ENCODE measurements around the gene TAX1BP1. TPM values are rescaled to one million over a fixed set of nuclear protein-coding genes. Genes with fewer than 3 reads are reported as not detected.

The TAX1BP1 gene
- total RNA-seq, 1 donor from 2014 or later: 133 TPM

GRCh38 chr7:27779873-27780272 is 39.9 kb downstream of the TAX1BP1 start:
- Histone ChIP-seq H3K9ac (ENCODE audit: low read length) (no peak overlapping the region), H3K79me2 (ENCODE audit: insufficient read depth, low read length) (peaks cover 33% of the 10 kb centered on the region), H3K4me2 (ENCODE audit: low read length) (no peak overlapping the region), H3K9me3 (ENCODE audit: insufficient read depth, low read depth, low read length) (no peaks in the 10 kb centered on the region), H3K4me3 (ENCODE audit: insufficient read depth, low read depth, low read length) (no peak overlapping the region), H3K27me3 (ENCODE audit: insufficient read depth, low read length) (no peaks in the 10 kb centered on the region), H3K27ac (ENCODE audit: low read depth, low read length) (no peak overlapping the region), H3K4me1 (ENCODE audit: insufficient read depth, low read length) (no peaks in the 10 kb centered on the region), H2AFZ (ENCODE audit: low read depth, low read length) (no peak overlapping the region), H3K36me3 (ENCODE audit: insufficient read depth, low read length) (no peaks in the 10 kb centered on the region), H4K20me1 (ENCODE audit: insufficient read depth, low read length) (peaks cover 38% of the 10 kb centered on the region)
- no peak for DNase-seq (ENCODE audit: low read depth)
- no peak for FAIRE-seq
- Mint-ChIP-seq H3K9me3 (ENCODE audit: unreplicated experiment) (no peaks in the 10 kb centered on the region), H3K27ac (ENCODE audit: unreplicated experiment) (no peak overlapping the region), H3K4me1 (ENCODE audit: low read depth, unreplicated experiment) (peaks cover 8% of the 10 kb centered on the region), H3K36me3 (ENCODE audit: low read depth, unreplicated experiment) (no peaks in the 10 kb centered on the region), H3K27me3 (ENCODE audit: low read depth, unreplicated experiment) (no peaks in the 10 kb centered on the region), H3K4me3 (ENCODE audit: unreplicated experiment) (no peak overlapping the region)
- TF ChIP-seq CTCF (IDR thresholded peaks at IDR 0.05; ENCODE audit: insufficient read depth, low read depth, low read length) (no peak), EZH2 (IDR thresholded peaks at IDR 0.05; ENCODE audit: insufficient read depth, low read length) (no peak)

GRCh38 chr7:27781188-27781587 is 41.2 kb downstream of the TAX1BP1 start:
- Mint-ChIP-seq H3K36me3 (ENCODE audit: low read depth, unreplicated experiment) (no peaks in the 10 kb centered on the region), H3K27me3 (ENCODE audit: low read depth, unreplicated experiment) (no peaks in the 10 kb centered on the region), H3K9me3 (ENCODE audit: unreplicated experiment) (no peaks in the 10 kb centered on the region), H3K27ac (ENCODE audit: unreplicated experiment) (no peak overlapping the region), H3K4me3 (ENCODE audit: unreplicated experiment) (no peak overlapping the region), H3K4me1 (ENCODE audit: low read depth, unreplicated experiment) (peaks cover 4% of the 10 kb centered on the region)
- H3K36me3 ChIP-seq (ENCODE audit: insufficient read depth, low read length): peaks cover 9% of the 10 kb centered on the region
- TF ChIP-seq EZH2 (IDR thresholded peaks at IDR 0.05; ENCODE audit: insufficient read depth, low read length): no peak
- no peak for TF ChIP-seq CTCF (IDR thresholded peaks at IDR 0.05; ENCODE audit: insufficient read depth, low read depth, low read length)
- H2AFZ ChIP-seq (ENCODE audit: low read depth, low read length): no peak overlapping the region
- no peaks in the 10 kb centered on the region for H3K27me3 ChIP-seq (ENCODE audit: insufficient read depth, low read length)
- H3K4me1 ChIP-seq (ENCODE audit: insufficient read depth, low read length): no peaks in the 10 kb centered on the region
- peaks cover 22% of the 10 kb centered on the region for H3K79me2 ChIP-seq (ENCODE audit: insufficient read depth, low read length)
- no peak overlapping the region for H3K9ac ChIP-seq (ENCODE audit: low read length)
- no peaks in the 10 kb centered on the region for H3K9me3 ChIP-seq (ENCODE audit: insufficient read depth, low read depth, low read length)
- H4K20me1 ChIP-seq (ENCODE audit: insufficient read depth, low read length): peaks cover 26% of the 10 kb centered on the region
- DNase-seq (ENCODE audit: low read depth): no peak
- no peak for FAIRE-seq
- no peak overlapping the region for H3K27ac ChIP-seq (ENCODE audit: low read depth, low read length)
- no peak overlapping the region for H3K4me3 ChIP-seq (ENCODE audit: insufficient read depth, low read depth, low read length)
- no peak overlapping the region for H3K4me2 ChIP-seq (ENCODE audit: low read length)

- Mint-ChIP-seq H3K4me3 (ENCODE audit: unreplicated experiment) (no peak overlapping the region), H3K36me3 (ENCODE audit: low read depth, unreplicated experiment) (no peaks in the 10 kb centered on the region), H3K27ac (ENCODE audit: unreplicated experiment) (no peak overlapping the region), H3K4me1 (ENCODE audit: low read depth, unreplicated experiment) (peaks cover 8% of the 10 kb centered on the region), H3K9me3 (ENCODE audit: unreplicated experiment) (no peaks in the 10 kb centered on the region), H3K27me3 (ENCODE audit: low read depth, unreplicated experiment) (no peaks in the 10 kb centered on the region)
- peaks cover 20% of the 10 kb centered on the region for H3K36me3 ChIP-seq (ENCODE audit: insufficient read depth, low read length)
- peak; percentile 30 for DNase-seq (ENCODE audit: low read depth)
- no peak overlapping the region for H3K4me2 ChIP-seq (ENCODE audit: low read length)
- no peak for TF ChIP-seq CTCF (IDR thresholded peaks at IDR 0.05; ENCODE audit: insufficient read depth, low read depth, low read length)
- no peaks in the 10 kb centered on the region for H3K27me3 ChIP-seq (ENCODE audit: insufficient read depth, low read length)
- H3K79me2 ChIP-seq (ENCODE audit: insufficient read depth, low read length): peaks cover 12% of the 10 kb centered on the region
- no peak for FAIRE-seq
- H4K20me1 ChIP-seq (ENCODE audit: insufficient read depth, low read length): peaks cover 15% of the 10 kb centered on the region
- no peak overlapping the region for H2AFZ ChIP-seq (ENCODE audit: low read depth, low read length)
- no peak overlapping the region for H3K4me3 ChIP-seq (ENCODE audit: insufficient read depth, low read depth, low read length)
- no peak overlapping the region for H3K27ac ChIP-seq (ENCODE audit: low read depth, low read length)
- H3K9me3 ChIP-seq (ENCODE audit: insufficient read depth, low read depth, low read length): no peaks in the 10 kb centered on the region
- no peaks in the 10 kb centered on the region for H3K4me1 ChIP-seq (ENCODE audit: insufficient read depth, low read length)
- H3K9ac ChIP-seq (ENCODE audit: low read length): no peak overlapping the region
Measured at GRCh38 chr7:27782849-27783248, 42.9 kb downstream of the TAX1BP1 start.
